Subcutaneous adipose tissue (tissue), 4 donors: ENCODE data around the gene RERE. TPM values are rescaled to one million over a fixed set of nuclear protein-coding genes. Genes with fewer than 3 reads are reported as not detected.

Source experiments
- CTCF ChIP-seq: fragments of 450-650 bp; IDR thresholded peaks from one replicate; pipeline ENCODE4 v1.5.1; 2016; ENCODE audit warnings: low read depth, mild to moderate bottlenecking, control low read depth, antibody characterized with exemption, moderate library complexity
- total RNA-seq, 4 donors: library from RNA; depleted of rRNA; stranded (reverse); fragments of >200 nt; gene quantifications; one replicate each; pipeline ENCODE4 v1.1.0, GENCODE V29; 2016

Gene RERE
- total RNA-seq, 4 donors from 2014 or later: 67.0 to 91.4 (median 83.1) TPM

- no peak for TF ChIP-seq CTCF
Measured at GRCh38 chr1:8746554-8746953, 70.9 kb downstream of the RERE start.

- TF ChIP-seq CTCF: no peak
Measured at GRCh38 chr1:8745749-8746390, 71.6 kb downstream of the RERE start.

GRCh38 chr1:8745346-8745745, 72.1 kb downstream of the RERE start:
- TF ChIP-seq CTCF: no peak

GRCh38 chr1:8742022-8742924, 75.2 kb downstream of the RERE start:
- no peak for TF ChIP-seq CTCF

GRCh38 chr1:8740034-8740449, 77.4 kb downstream of the RERE start:
- TF ChIP-seq CTCF: no peak

GRCh38 chr1:8739377-8739776, 78.1 kb downstream of the RERE start:
- TF ChIP-seq CTCF: no peak

GRCh38 chr1:8736927-8737326, 80.5 kb downstream of the RERE start:
- TF ChIP-seq CTCF: no peak
